ENCODE measurements around the gene BARHL1.

Gene BARHL1

DNA sequence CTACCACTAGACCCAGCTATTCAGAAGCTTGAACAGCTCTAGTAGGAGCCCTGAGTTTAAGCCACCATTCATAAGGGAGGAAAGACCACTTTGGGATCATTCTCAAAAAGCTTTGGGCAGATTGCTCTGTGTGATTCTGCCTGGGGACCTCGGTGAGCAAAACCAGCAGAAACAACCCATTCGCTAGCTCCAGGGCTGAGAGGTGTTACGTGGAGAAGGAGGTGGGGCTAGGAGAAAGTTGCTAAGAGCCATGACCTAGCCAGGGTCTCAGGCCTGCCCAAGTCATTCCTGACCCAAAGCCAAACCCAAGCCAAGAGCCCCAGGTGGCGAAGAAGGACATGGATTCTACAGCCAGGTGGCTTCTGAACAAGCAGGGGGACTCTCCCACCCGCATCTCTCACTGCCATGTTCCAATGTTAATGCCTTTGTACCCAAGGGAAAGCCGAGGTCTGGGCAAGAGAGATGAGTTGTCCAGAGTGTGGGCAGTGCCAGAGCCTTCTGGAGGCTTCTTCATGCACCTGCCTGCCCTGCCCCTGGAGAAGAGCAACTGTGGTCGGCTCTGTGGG lies 4.0 kb upstream of the BARHL1 start:
- Mint-ChIP-seq H3K4me1 (peaks cover 15% of the 10 kb centered on the region), H3K9me3 (no peaks in the 10 kb centered on the region), H3K27ac (no peak overlapping the region), H3K4me3 (no peak overlapping the region), H3K27me3 (ENCODE audit: low read depth, poor library complexity) (peaks cover 99% of the 10 kb centered on the region), H3K36me3 (ENCODE audit: low read depth) (no peaks in the 10 kb centered on the region)
- no peak for DNase-seq
- no peak for TF ChIP-seq CTCF (IDR thresholded peaks at IDR 0.05)

DNA sequence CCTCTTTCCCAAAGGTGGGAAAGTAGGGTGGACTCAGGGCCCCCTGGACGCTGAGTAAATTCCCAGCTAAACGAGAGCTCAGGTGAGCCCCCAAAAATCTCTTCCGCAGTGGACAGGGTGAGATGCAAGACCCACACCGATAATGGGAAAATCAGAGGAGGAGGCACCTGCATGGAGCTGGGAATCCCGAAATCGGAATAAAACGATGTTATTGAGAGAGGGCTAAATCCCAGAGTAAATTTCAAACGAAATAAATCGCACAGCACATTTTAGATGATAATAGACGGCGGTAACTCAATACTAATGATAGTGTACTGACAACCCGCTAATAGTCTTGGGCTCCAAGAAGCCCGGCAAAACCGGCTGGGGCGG lies 3.0 kb upstream of the BARHL1 start:
- no peak overlapping the region for H3K4me3 Mint-ChIP-seq
- no peaks in the 10 kb centered on the region for H3K36me3 Mint-ChIP-seq (ENCODE audit: low read depth)
- H3K9me3 Mint-ChIP-seq, result no peaks in the 10 kb centered on the region
- peaks cover 10% of the 10 kb centered on the region for H3K4me1 Mint-ChIP-seq
- no peak for TF ChIP-seq CTCF (IDR thresholded peaks at IDR 0.05)
- no peak overlapping the region for H3K27ac Mint-ChIP-seq
- peaks cover 99% of the 10 kb centered on the region for H3K27me3 Mint-ChIP-seq (ENCODE audit: low read depth, poor library complexity)
- no peak for DNase-seq

GRCh38 chr9:132582786-132583583 lies 579 bp downstream of the BARHL1 start:
- no peak overlapping the region for H3K4me3 Mint-ChIP-seq
- H3K27ac Mint-ChIP-seq, result no peak overlapping the region

GRCh38 chr9:132583584-132584304 lies 1.3 kb downstream of the BARHL1 start:
- H3K27me3 Mint-ChIP-seq (ENCODE audit: low read depth, poor library complexity), result peaks cover 100% of the 10 kb centered on the region
- H3K9me3 Mint-ChIP-seq, result no peaks in the 10 kb centered on the region
- H3K4me3 Mint-ChIP-seq, result no peak overlapping the region
- peaks cover 9% of the 10 kb centered on the region for H3K4me1 Mint-ChIP-seq
- H3K36me3 Mint-ChIP-seq (ENCODE audit: low read depth), result no peaks in the 10 kb centered on the region
- H3K27ac Mint-ChIP-seq, result no peak overlapping the region
- TF ChIP-seq CTCF (IDR thresholded peaks at IDR 0.05), result no peak
- DNase-seq, result no peak

More at GRCh38 chr9:132582786-132583583, 579 bp downstream of the BARHL1 start:
- H3K36me3 Mint-ChIP-seq (ENCODE audit: low read depth), result no peaks in the 10 kb centered on the region
- H3K27me3 Mint-ChIP-seq (ENCODE audit: low read depth, poor library complexity), result peaks cover 100% of the 10 kb centered on the region
- DNase-seq, result no peak
- no peaks in the 10 kb centered on the region for H3K9me3 Mint-ChIP-seq
- H3K4me1 Mint-ChIP-seq, result peaks cover 9% of the 10 kb centered on the region
- TF ChIP-seq CTCF (IDR thresholded peaks at IDR 0.05), result no peak

GRCh38 chr9:132584601-132585560 lies 2.5 kb downstream of the BARHL1 start:
- no peaks in the 10 kb centered on the region for H3K36me3 Mint-ChIP-seq (ENCODE audit: low read depth)
- H3K9me3 Mint-ChIP-seq, result no peaks in the 10 kb centered on the region
- no peak overlapping the region for H3K4me3 Mint-ChIP-seq
- TF ChIP-seq CTCF (IDR thresholded peaks at IDR 0.05), result no peak
- H3K4me1 Mint-ChIP-seq, result peaks cover 9% of the 10 kb centered on the region
- DNase-seq, result no peak
- H3K27me3 Mint-ChIP-seq (ENCODE audit: low read depth, poor library complexity), result peaks cover 100% of the 10 kb centered on the region
- H3K27ac Mint-ChIP-seq, result no peak overlapping the region

All from nephron progenitor cell (in vitro differentiated cells).